OCI-LY3 (cell line): ENCODE results near the gene NOG.

Experiments
- H2AFZ ChIP-seq: fragments of 200-600, 300-600 bp; shearing (Covaris generic); 2 replicates; pipeline ENCODE4 v1.6.0; 2014; ENCODE audit warnings: antibody characterized with exemption, low read depth, low read length
- H3K27ac ChIP-seq: fragments of 200-600, 300-600 bp; sonication (generic); 2 replicates; pipeline ENCODE4 v1.5.1; 2014; ENCODE audit warnings: mild to moderate bottlenecking, low read length, moderate library complexity, mixed read lengths
- H3K27me3 ChIP-seq: fragments of 200-600, 300-600 bp; sonication (generic); 2 replicates; pipeline ENCODE4 v1.6.1; 2014; ENCODE audit warnings: low read depth, low read length, mixed read lengths
- H3K36me3 ChIP-seq: fragments of 200-600, 300-600 bp; sonication (generic); replicated peaks from 2 replicates; pipeline ENCODE3; 2014; ENCODE audit warnings: low read depth, low read length, mixed read lengths
- H3K4me1 ChIP-seq: fragments of 300-600, 200-600 bp; sonication (generic); 2 replicates; pipeline ENCODE4 v1.6.1; 2014; ENCODE audit warnings: low read length, mixed read lengths
- H3K4me2 ChIP-seq: fragments of 200-600, 300-600 bp; sonication (generic); 2 replicates; pipeline ENCODE4 v1.6.1; 2014; ENCODE audit warnings: low read length, mixed read lengths
- H3K4me3 ChIP-seq: fragments of 300-600, 200-600 bp; sonication (generic); 2 replicates; pipeline ENCODE4 v1.5.1; 2014; ENCODE audit warnings: antibody characterized with exemption, mild to moderate bottlenecking, low read length, moderate library complexity
- H3K79me2 ChIP-seq: fragments of 300-600, 200-600 bp; shearing (Covaris generic); 2 replicates; pipeline ENCODE4 v1.6.1; 2014; ENCODE audit warnings: mild to moderate bottlenecking, low read length, mixed read lengths
- H3K9ac ChIP-seq: fragments of 300-600, 200-600 bp; shearing (Covaris generic); 2 replicates; pipeline ENCODE4 v1.6.0; 2014; ENCODE audit warnings: mild to moderate bottlenecking, low read length, moderate library complexity
- H3K9me3 ChIP-seq: fragments of 200-600, 300-600 bp; shearing (Covaris generic); 2 replicates; pipeline ENCODE4 v1.6.1; 2014; ENCODE audit warnings: low read length, mixed read lengths; ENCODE audit not compliant: insufficient read depth
- H4K20me1 ChIP-seq: fragments of 200-600, 300-600 bp; sonication (generic); 2 replicates; pipeline ENCODE4 v1.6.1; 2016; ENCODE audit warnings: low read length, mixed read lengths; ENCODE audit not compliant: insufficient read depth
- EZH2phosphoT487 ChIP-seq: fragments of 200-600 bp; shearing (Covaris generic); IDR thresholded peaks from 2 replicates; pipeline ENCODE4 v1.6.1; 2018; ENCODE audit warnings: antibody characterized with exemption, mixed run types, low read depth
- TF ChIP-seq, protein P1 (sequence below): fragments of 200-600, 300-600 bp; sonication (generic); IDR thresholded peaks from 2 replicates; pipeline ENCODE4 v1.5.1; 2014; ENCODE audit warnings: antibody characterized with exemption, low read length, low read depth

The NOG gene

DNA sequence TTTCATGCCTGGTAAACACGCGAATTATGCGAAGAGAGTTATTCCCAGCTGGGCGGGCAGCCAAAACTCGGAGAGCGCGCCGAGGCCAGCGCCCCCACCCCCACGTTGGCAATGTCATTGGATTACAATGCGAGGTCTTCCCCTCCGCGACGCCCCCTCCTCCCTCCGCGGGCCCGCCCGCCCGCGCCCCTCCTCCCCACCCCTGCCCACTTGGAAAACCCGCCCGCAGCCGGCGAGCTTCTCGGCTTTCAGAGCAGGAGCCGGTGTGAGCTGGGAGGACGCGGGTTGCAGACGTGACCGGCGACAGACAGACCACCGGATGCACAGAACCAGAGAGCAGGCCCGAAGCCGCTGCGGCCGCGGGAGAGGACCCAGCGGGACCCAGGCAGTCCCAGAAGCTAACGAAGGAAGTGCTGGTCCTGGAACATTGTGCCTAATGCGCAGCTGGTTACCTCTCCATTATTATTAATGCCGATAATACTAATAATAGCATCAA lies 4.0 kb downstream of the NOG start:
- Histone ChIP-seq H3K9me3 (no peaks in the 10 kb centered on the region), H3K9ac (no peak overlapping the region), H3K4me2 (no peak overlapping the region), H3K79me2 (no peaks in the 10 kb centered on the region), H3K4me1 (no peaks in the 10 kb centered on the region), H3K4me3 (no peak overlapping the region), H2AFZ (no peak overlapping the region), H4K20me1 (no peaks in the 10 kb centered on the region), H3K36me3 (no peaks in the 10 kb centered on the region), H3K27ac (no peak overlapping the region), H3K27me3 (no peaks in the 10 kb centered on the region)
- TF ChIP-seq, protein P1, sequence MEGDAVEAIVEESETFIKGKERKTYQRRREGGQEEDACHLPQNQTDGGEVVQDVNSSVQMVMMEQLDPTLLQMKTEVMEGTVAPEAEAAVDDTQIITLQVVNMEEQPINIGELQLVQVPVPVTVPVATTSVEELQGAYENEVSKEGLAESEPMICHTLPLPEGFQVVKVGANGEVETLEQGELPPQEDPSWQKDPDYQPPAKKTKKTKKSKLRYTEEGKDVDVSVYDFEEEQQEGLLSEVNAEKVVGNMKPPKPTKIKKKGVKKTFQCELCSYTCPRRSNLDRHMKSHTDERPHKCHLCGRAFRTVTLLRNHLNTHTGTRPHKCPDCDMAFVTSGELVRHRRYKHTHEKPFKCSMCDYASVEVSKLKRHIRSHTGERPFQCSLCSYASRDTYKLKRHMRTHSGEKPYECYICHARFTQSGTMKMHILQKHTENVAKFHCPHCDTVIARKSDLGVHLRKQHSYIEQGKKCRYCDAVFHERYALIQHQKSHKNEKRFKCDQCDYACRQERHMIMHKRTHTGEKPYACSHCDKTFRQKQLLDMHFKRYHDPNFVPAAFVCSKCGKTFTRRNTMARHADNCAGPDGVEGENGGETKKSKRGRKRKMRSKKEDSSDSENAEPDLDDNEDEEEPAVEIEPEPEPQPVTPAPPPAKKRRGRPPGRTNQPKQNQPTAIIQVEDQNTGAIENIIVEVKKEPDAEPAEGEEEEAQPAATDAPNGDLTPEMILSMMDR, result no peak
- TF ChIP-seq EZH2phosphoT487, result no peak

DNA sequence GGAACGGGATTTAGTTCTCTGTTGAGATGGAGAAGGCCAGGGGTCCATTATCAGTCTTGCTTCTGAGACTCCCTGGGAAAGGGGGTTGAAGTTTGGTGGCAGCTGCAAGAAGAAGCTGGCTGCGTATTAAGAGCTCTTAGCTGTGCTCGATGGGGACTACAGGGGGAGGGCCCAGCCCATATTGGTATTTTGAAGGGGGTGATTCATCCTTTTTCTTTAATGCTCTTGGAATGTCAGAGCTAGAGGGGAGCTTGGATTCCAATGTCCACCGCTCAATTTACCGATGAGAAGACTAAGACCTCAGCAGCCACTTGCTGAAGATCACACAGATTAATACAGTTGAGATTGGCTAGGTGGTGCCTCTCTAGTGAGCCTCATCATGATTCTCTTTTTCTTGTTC lies 5.0 kb downstream of the NOG start:
- Histone ChIP-seq H3K4me3 (no peak overlapping the region), H2AFZ (no peak overlapping the region), H3K27ac (no peak overlapping the region), H3K4me1 (no peaks in the 10 kb centered on the region), H3K79me2 (no peaks in the 10 kb centered on the region), H3K9ac (no peak overlapping the region), H3K27me3 (no peaks in the 10 kb centered on the region), H4K20me1 (no peaks in the 10 kb centered on the region), H3K9me3 (no peaks in the 10 kb centered on the region), H3K36me3 (no peaks in the 10 kb centered on the region), H3K4me2 (no peak overlapping the region)
- no peak for TF ChIP-seq EZH2phosphoT487
- TF ChIP-seq, protein P1, result no peak

DNA sequence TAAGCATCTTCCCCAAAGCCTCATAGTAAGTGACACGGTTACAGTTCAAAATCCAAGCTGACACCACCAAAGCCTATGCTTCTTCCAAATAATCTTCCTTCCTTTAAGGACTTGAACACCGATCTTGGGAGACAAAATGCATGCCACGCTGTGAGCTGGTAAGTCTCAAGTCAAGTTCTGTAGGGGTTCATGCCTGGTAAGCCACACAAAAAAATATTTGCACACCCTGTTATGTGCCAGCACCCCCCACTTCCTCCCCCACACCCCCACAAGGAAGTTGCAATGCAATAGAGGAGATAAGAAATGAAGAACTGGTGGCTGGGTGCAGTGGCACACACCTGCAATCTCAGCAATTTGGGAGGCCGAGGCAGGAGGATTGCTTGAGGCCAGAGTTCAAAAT lies 5.6 kb downstream of the NOG start:
- H3K4me3 ChIP-seq, result no peak overlapping the region
- H3K4me2 ChIP-seq, result no peak overlapping the region
- no peaks in the 10 kb centered on the region for H3K4me1 ChIP-seq
- no peak overlapping the region for H3K9ac ChIP-seq
- no peaks in the 10 kb centered on the region for H3K9me3 ChIP-seq
- no peaks in the 10 kb centered on the region for H4K20me1 ChIP-seq
- no peaks in the 10 kb centered on the region for H3K36me3 ChIP-seq
- TF ChIP-seq EZH2phosphoT487, result no peak
- TF ChIP-seq, protein P1, result no peak
- no peaks in the 10 kb centered on the region for H3K27me3 ChIP-seq
- no peak overlapping the region for H2AFZ ChIP-seq
- H3K79me2 ChIP-seq, result no peaks in the 10 kb centered on the region
- no peak overlapping the region for H3K27ac ChIP-seq

GRCh38 chr17:56599566-56599965 lies 6.1 kb downstream of the NOG start:
- Histone ChIP-seq H3K27me3 (no peaks in the 10 kb centered on the region), H3K4me1 (no peaks in the 10 kb centered on the region), H3K4me3 (no peak overlapping the region), H4K20me1 (no peaks in the 10 kb centered on the region), H3K27ac (no peak overlapping the region), H3K9me3 (no peaks in the 10 kb centered on the region), H3K4me2 (no peak overlapping the region), H2AFZ (no peak overlapping the region), H3K36me3 (no peaks in the 10 kb centered on the region), H3K79me2 (no peaks in the 10 kb centered on the region), H3K9ac (no peak overlapping the region)
- no peak for TF ChIP-seq EZH2phosphoT487
- TF ChIP-seq, protein P1, result no peak
